ENCODE results near the gene SH2B3. TPM values are rescaled to one million over a fixed set of nuclear protein-coding genes. Genes with fewer than 3 reads are reported as not detected.

SH2B3 gene
- total and polyA plus RNA-seq, 2 of the 13 experiments (the other 11 are each of a cell fraction or from before 2014, with no cell fraction given) = 6.8 to 6.9 TPM

DNA sequence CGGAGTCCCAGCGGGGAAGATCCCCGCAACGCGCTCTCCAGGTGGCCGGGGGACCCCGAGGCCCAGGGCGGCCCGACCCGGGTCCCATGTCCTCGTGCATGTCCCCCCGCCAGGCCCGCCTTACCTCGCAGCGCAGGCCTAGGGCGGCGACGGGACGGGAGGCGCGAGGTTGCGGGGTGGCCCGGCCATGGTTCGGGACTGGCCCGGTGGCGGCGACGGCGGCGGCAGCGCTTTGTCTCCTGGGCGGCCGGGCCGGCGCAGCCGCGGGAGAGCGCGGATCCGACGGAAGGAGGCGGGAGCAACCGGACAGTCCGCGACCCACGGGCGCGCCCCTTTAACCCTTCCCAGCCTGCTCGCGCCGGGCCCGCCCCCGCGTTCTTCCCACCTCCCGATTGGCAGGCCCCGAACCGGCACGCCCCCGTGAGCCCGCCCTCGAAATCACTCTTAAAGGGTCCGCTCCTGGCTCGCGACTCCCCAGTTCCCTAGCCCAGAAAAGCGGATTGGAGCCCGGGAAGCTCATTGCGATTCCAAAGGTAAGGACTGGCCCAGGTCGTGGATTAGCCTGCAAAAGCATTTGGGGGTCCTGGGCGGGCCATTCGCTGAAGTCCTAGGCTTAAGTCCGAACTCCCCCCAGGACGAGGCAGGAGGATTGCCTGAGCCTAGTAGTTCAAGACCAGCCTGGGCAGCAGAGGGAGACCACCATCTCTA is 36.8 kb upstream of the SH2B3 start, which contains the start of gene PHETA1 (continued):
- TF ChIP-seq ZBTB10 (CRISPR knock-in tag; IDR thresholded peaks at IDR 0.05; ENCODE audit: borderline replicate concordance) = 0 out of 2 replicates have a peak, but pooled peaks have one; percentile 31
- no peak for TF ChIP-seq RCOR2 (CRISPR knock-in tag; IDR thresholded peaks at IDR 0.05)
- peak; percentile 34; the same call in 1 of the 2 replicates for TF ChIP-seq ARNTL (CRISPR knock-in tag; IDR thresholded peaks at IDR 0.05)
- TF ChIP-seq, protein P1, sequence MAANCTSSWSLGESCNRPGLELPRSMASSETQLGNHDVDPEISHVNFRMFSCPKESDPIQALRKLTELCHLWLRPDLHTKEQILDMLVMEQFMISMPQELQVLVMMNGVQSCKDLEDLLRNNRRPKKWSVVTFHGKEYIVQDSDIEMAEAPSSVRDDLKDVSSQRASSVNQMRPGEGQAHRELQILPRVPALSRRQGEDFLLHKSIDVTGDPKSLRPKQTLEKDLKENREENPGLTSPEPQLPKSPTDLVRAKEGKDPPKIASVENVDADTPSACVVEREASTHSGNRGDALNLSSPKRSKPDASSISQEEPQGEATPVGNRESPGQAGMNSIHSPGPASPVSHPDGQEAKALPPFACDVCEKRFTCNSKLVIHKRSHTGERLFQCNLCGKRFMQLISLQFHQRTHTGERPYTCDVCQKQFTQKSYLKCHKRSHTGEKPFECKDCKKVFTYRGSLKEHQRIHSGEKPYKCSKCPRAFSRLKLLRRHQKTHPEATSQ (CRISPR knock-in tag; IDR thresholded peaks at IDR 0.05; ENCODE audit: borderline replicate concordance) = peak; percentile 33; the same call in 1 of the 2 replicates
- TF ChIP-seq ZNF281 (CRISPR knock-in tag; IDR thresholded peaks at IDR 0.05; ENCODE audit: borderline replicate concordance) = no peak
- TF ChIP-seq PHB2 (IDR thresholded peaks at IDR 0.05; ENCODE audit: partially characterized antibody) = no peak
- no peak; the same call in 1 of the 2 replicates for TF ChIP-seq ZFP90 (CRISPR knock-in tag; IDR thresholded peaks at IDR 0.05; ENCODE audit: borderline replicate concordance)
- TF ChIP-seq SIN3A (IDR thresholded peaks at IDR 0.05; ENCODE audit: borderline replicate concordance, low read depth, low read length) = peak; percentile 55; the same call in 1 of the 2 replicates
- peak; percentile 70 for TF ChIP-seq HNRNPLL (IDR thresholded peaks at IDR 0.05; ENCODE audit: low read depth, low read length, poor library complexity, severe bottlenecking)
- TF ChIP-seq MEF2D (CRISPR knock-in tag; IDR thresholded peaks at IDR 0.05) = peak; percentile 25; the same call in 1 of the 2 replicates
- TF ChIP-seq SUZ12 (IDR thresholded peaks at IDR 0.05; ENCODE audit: low read depth, low read length) = no peak
- no peak for TF ChIP-seq ZNF282 (IDR thresholded peaks at IDR 0.05; ENCODE audit: partially characterized antibody)
- no peak for TF ChIP-seq GTF3A (CRISPR knock-in tag; conservative IDR thresholded peaks at IDR 0.05)
- TF ChIP-seq ZNF609 (CRISPR knock-in tag; IDR thresholded peaks at IDR 0.05; ENCODE audit: borderline replicate concordance) = no peak
- peak; percentile 83 for TF ChIP-seq NFYB (CRISPR knock-in tag; IDR thresholded peaks at IDR 0.05)
- TF ChIP-seq HDAC6 (IDR thresholded peaks at IDR 0.05; ENCODE audit: low read depth, low read length) = no peak

Data from HepG2 (cell line).